Fibroblast of mammary gland (primary cell): ENCODE measurements around the gene OPRL1.

ENCODE experiments used
- DNase-seq: peaks from one replicate; pipeline ENCODE4 v3.0.0-alpha.2; 2010; ENCODE audit warnings: low read depth
- H3K4me3 ChIP-seq: 2 replicates; pipeline ENCODE4 v1.5.1; 2011; ENCODE audit warnings: low read depth, mild to moderate bottlenecking, low read length, moderate library complexity; ENCODE audit not compliant: control insufficient read depth
- CTCF ChIP-seq: conservative IDR thresholded peaks from 2 replicates; pipeline ENCODE4 v1.5.1; 2011; ENCODE audit warnings: low read depth, low read length, inconsistent platforms; ENCODE audit not compliant: control insufficient read depth, insufficient read depth

OPRL1 gene

GRCh38 chr20:64109831-64110391, 30.0 kb downstream of the OPRL1 start:
- no peak overlapping the region for H3K4me3 ChIP-seq
- no peak for DNase-seq
- TF ChIP-seq CTCF: no peak

GRCh38 chr20:64110411-64111068, 30.7 kb downstream of the OPRL1 start:
- TF ChIP-seq CTCF: no peak
- no peak for DNase-seq
- H3K4me3 ChIP-seq: no peak overlapping the region

- no peak for TF ChIP-seq CTCF
- DNase-seq: no peak
- H3K4me3 ChIP-seq: no peak overlapping the region
Measured at GRCh38 chr20:64111841-64112641, 32.2 kb downstream of the OPRL1 start.

- no peak overlapping the region for H3K4me3 ChIP-seq
- TF ChIP-seq CTCF: no peak
- no peak for DNase-seq
Measured at GRCh38 chr20:64112691-64113443, 33.0 kb downstream of the OPRL1 start.

- no peak for TF ChIP-seq CTCF
- no peak overlapping the region for H3K4me3 ChIP-seq
- DNase-seq: no peak
Measured at GRCh38 chr20:64113444-64113775, 33.5 kb downstream of the OPRL1 start.

GRCh38 chr20:64113796-64114355, 34.0 kb downstream of the OPRL1 start:
- no peak for DNase-seq
- no peak for TF ChIP-seq CTCF
- no peak overlapping the region for H3K4me3 ChIP-seq
